HepG2 (cell line): ENCODE measurements around the gene CPPED1. TPM values are rescaled to one million over a fixed set of nuclear protein-coding genes. Genes with fewer than 3 reads are reported as not detected.

ENCODE experiments used
- FOXA3 ChIP-seq: IDR thresholded peaks from 2 replicates; pipeline ENCODE4 v1.6.1; 2016; ENCODE audit warnings: missing genetic modification reagents, missing compliant biosample characterization
- FOXO1 ChIP-seq: sonication (generic); formaldehyde crosslinking; IDR thresholded peaks from 2 replicates; pipeline ENCODE4 v1.4.0; 2020; ENCODE audit warnings: missing genetic modification reagents
- HCFC1 ChIP-seq: fragments of 150-350 bp; IDR thresholded peaks from 2 replicates; pipeline ENCODE4 v1.6.1; 2014; ENCODE audit warnings: low read depth, low read length
- KAT7 ChIP-seq: IDR thresholded peaks from 2 replicates; pipeline ENCODE4 v1.6.1; 2018; ENCODE audit warnings: borderline replicate concordance, missing compliant biosample characterization
- KLF9 ChIP-seq: IDR thresholded peaks from 2 replicates; pipeline ENCODE4 v1.6.1; 2016; ENCODE audit warnings: low read depth
- NR2F1 ChIP-seq, 2 experiments: fragments of 450-650 bp in 1 of 2; formaldehyde crosslinking in 1 of 2; IDR thresholded peaks; 2 replicates each; pipeline versions ENCODE4 v1.5.0 to v1.6.1; 2016 to 2020; ENCODE audit warnings: mild to moderate bottlenecking in 1 of 2, missing compliant biosample characterization in 1 of 2, missing genetic modification reagents in 1 of 2, moderate library complexity in 1 of 2
- THAP11 ChIP-seq: IDR thresholded peaks from 2 replicates; pipeline ENCODE4 v1.6.1; 2016; ENCODE audit warnings: missing biosample characterization, missing genetic modification reagents
- TP53 ChIP-seq: sonication (generic); formaldehyde crosslinking; conservative IDR thresholded peaks from 2 replicates; pipeline ENCODE4 v1.4.0; 2020; ENCODE audit warnings: missing genetic modification reagents
- ZKSCAN8 ChIP-seq: IDR thresholded peaks from 2 replicates; pipeline ENCODE4 v1.6.1; 2016; ENCODE audit warnings: borderline replicate concordance, missing genetic modification reagents, missing compliant biosample characterization
- ZNF205 ChIP-seq: IDR thresholded peaks from 2 replicates; pipeline ENCODE4 v1.6.1; 2018; ENCODE audit warnings: missing biosample characterization, missing genetic modification reagents
- ZNF24 ChIP-seq: fragments of 450-650 bp; IDR thresholded peaks from 2 replicates; pipeline ENCODE4 v1.6.1; 2017; ENCODE audit warnings: antibody characterized with exemption, mild to moderate bottlenecking
- ZNF317 ChIP-seq: sonication (generic); formaldehyde crosslinking; IDR thresholded peaks from 2 replicates; pipeline ENCODE4 v1.5.0; 2020; ENCODE audit warnings: mild to moderate bottlenecking, missing genetic modification reagents
- ZNF432 ChIP-seq: sonication (generic); formaldehyde crosslinking; IDR thresholded peaks from 2 replicates; pipeline ENCODE4 v1.5.0; 2020; ENCODE audit warnings: missing genetic modification reagents, mild to moderate bottlenecking, borderline replicate concordance
- ZNF44 ChIP-seq: sonication (generic); formaldehyde crosslinking; IDR thresholded peaks from 2 replicates; pipeline ENCODE4 v1.5.1; 2020; ENCODE audit warnings: mild to moderate bottlenecking, missing genetic modification reagents
- ZNF546 ChIP-seq: sonication (generic); formaldehyde crosslinking; conservative IDR thresholded peaks from 2 replicates; pipeline ENCODE4 v1.8.1; 2023; ENCODE audit warnings: mild to moderate bottlenecking, missing genetic modification reagents
- ZNF598 ChIP-seq: sonication (generic); formaldehyde crosslinking; IDR thresholded peaks from 2 replicates; pipeline ENCODE4 v1.5.1; 2020; ENCODE audit warnings: mild to moderate bottlenecking, missing genetic modification reagents, borderline replicate concordance
- polyA plus RNA-seq, 8 experiments: library from polyadenylated mRNA; depleted of rRNA in 3 of 8; stranded (reverse) in 7 of 8; unstranded in 1 of 8; fragments of >200 nt; fragmentation: Illumina TruSeq in 4 of 8; extraction: Trizol in 4 of 8; gene quantifications; 2 replicates each; pipeline versions ENCODE4 v1.2.1 to v1.2.3, GENCODE V29; 2011 to 2016; ENCODE audit warnings: low read depth in 4 of 8, missing spikeins in 1 of 8, mixed read lengths in 1 of 8; ENCODE audit not compliant: insufficient read depth in 1 of 8
- total RNA-seq, 5 experiments: library from RNA; depleted of rRNA; stranded (reverse); fragments of >200 nt; fragmentation: Illumina TruSeq; extraction: Trizol; gene quantifications; 2 replicates each; pipeline ENCODE4 v1.2.3, GENCODE V29; 2016; ENCODE audit warnings: low read depth in 1 of 5
- TF ChIP-seq, protein P1 (sequence below): sonication (generic); formaldehyde crosslinking; IDR thresholded peaks from 2 replicates; pipeline ENCODE4 v1.4.0; 2020; ENCODE audit warnings: missing genetic modification reagents
- TF ChIP-seq, protein P2 (sequence below): fragments of 450-650 bp; IDR thresholded peaks from 2 replicates; pipeline ENCODE4 v1.6.1; 2017; ENCODE audit warnings: mild to moderate bottlenecking
- TF ChIP-seq, protein P3 (sequence below): sonication (generic); formaldehyde crosslinking; IDR thresholded peaks from 2 replicates; pipeline ENCODE4 v1.4.0; 2020; ENCODE audit warnings: mild to moderate bottlenecking, missing genetic modification reagents
- TF ChIP-seq, protein P4 (sequence below): sonication (generic); formaldehyde crosslinking; IDR thresholded peaks from 2 replicates; pipeline ENCODE4 v1.5.0; 2020; ENCODE audit warnings: mild to moderate bottlenecking, missing genetic modification reagents
- TF ChIP-seq, protein P5 (sequence below): sonication (generic); formaldehyde crosslinking; IDR thresholded peaks from 2 replicates; pipeline ENCODE4 v1.8.1; 2023; ENCODE audit warnings: mild to moderate bottlenecking, missing genetic modification reagents

Gene CPPED1
- total and polyA plus RNA-seq, 2 of the 13 experiments (the other 11 are each of a cell fraction or from before 2014, with no cell fraction given): 66.6 to 71.3 TPM

DNA sequence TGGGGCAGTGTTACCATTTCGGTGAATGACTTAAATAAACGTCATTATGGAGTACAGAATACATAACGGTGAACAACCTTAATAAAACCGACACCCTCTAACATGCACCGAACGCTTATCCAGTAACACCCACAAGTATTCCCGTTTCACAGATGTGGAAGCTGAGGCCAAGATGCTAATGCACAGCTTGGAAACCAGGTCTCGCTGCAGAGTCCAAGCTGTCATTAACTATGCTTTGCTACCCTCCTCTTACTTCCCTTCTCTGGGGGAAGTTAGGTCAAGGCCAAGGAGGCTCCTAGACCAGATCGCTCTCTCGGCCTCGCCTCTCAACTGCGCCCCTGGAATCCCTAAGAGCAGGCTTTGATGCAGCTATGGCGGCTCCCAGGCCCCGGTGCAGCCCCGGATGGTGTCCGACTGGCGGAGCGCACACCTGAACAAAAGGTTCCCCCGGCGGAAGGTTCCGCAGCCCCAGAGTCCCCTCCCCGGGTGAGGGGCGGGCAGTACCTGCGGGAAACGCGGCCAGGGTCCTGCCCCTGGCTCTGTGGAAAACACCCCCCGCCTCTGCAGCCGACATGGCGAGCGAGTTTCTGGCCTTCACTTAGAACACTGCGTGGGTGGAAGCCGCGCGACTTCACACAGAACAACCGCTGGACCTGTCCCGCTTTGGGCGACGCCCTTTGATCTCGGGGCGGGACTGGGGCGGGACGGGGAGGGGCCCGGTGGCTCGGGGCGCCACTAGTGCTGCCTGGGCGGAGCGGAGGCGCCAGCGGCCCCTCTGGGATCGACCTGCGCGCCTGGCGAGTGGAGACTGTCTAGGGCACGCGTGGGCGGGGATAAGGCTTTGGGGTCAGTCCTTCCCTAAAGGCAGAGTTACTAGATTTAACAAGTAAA, at the start of gene CPPED1 (continued):
- TF ChIP-seq, protein P1, sequence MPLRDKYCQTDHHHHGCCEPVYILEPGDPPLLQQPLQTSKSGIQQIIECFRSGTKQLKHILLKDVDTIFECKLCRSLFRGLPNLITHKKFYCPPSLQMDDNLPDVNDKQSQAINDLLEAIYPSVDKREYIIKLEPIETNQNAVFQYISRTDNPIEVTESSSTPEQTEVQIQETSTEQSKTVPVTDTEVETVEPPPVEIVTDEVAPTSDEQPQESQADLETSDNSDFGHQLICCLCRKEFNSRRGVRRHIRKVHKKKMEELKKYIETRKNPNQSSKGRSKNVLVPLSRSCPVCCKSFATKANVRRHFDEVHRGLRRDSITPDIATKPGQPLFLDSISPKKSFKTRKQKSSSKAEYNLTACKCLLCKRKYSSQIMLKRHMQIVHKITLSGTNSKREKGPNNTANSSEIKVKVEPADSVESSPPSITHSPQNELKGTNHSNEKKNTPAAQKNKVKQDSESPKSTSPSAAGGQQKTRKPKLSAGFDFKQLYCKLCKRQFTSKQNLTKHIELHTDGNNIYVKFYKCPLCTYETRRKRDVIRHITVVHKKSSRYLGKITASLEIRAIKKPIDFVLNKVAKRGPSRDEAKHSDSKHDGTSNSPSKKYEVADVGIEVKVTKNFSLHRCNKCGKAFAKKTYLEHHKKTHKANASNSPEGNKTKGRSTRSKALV: peak; percentile 89
- TF ChIP-seq, protein P2, sequence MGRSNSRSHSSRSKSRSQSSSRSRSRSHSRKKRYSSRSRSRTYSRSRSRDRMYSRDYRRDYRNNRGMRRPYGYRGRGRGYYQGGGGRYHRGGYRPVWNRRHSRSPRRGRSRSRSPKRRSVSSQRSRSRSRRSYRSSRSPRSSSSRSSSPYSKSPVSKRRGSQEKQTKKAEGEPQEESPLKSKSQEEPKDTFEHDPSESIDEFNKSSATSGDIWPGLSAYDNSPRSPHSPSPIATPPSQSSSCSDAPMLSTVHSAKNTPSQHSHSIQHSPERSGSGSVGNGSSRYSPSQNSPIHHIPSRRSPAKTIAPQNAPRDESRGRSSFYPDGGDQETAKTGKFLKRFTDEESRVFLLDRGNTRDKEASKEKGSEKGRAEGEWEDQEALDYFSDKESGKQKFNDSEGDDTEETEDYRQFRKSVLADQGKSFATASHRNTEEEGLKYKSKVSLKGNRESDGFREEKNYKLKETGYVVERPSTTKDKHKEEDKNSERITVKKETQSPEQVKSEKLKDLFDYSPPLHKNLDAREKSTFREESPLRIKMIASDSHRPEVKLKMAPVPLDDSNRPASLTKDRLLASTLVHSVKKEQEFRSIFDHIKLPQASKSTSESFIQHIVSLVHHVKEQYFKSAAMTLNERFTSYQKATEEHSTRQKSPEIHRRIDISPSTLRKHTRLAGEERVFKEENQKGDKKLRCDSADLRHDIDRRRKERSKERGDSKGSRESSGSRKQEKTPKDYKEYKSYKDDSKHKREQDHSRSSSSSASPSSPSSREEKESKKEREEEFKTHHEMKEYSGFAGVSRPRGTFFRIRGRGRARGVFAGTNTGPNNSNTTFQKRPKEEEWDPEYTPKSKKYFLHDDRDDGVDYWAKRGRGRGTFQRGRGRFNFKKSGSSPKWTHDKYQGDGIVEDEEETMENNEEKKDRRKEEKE: no peak
- TF ChIP-seq ZNF317 (CRISPR knock-in tag): peak; percentile 92
- peak; percentile 100 for TF ChIP-seq KAT7 (CRISPR knock-in tag)
- peak; percentile 93 for TF ChIP-seq THAP11
- TF ChIP-seq TP53 (CRISPR knock-in tag): peak; percentile 90; the same call in 1 of the 2 replicates
- peak; percentile 89 for TF ChIP-seq FOXO1 (CRISPR knock-in tag)
- TF ChIP-seq HCFC1: peak; percentile 83
- peak; percentile 73; the same call in 1 of the 2 replicates for TF ChIP-seq ZNF546 (CRISPR knock-in tag)
- TF ChIP-seq KLF9 (CRISPR knock-in tag): 0 out of 2 replicates have a peak, but pooled peaks have one; percentile 84
- peak; percentile 78 for TF ChIP-seq ZNF44 (CRISPR knock-in tag)
- peak; percentile 97 for TF ChIP-seq ZKSCAN8 (CRISPR knock-in tag)
- peak; percentile 93; the same call in 1 of the 2 replicates for TF ChIP-seq ZNF598 (CRISPR knock-in tag)
- TF ChIP-seq, protein P3, sequence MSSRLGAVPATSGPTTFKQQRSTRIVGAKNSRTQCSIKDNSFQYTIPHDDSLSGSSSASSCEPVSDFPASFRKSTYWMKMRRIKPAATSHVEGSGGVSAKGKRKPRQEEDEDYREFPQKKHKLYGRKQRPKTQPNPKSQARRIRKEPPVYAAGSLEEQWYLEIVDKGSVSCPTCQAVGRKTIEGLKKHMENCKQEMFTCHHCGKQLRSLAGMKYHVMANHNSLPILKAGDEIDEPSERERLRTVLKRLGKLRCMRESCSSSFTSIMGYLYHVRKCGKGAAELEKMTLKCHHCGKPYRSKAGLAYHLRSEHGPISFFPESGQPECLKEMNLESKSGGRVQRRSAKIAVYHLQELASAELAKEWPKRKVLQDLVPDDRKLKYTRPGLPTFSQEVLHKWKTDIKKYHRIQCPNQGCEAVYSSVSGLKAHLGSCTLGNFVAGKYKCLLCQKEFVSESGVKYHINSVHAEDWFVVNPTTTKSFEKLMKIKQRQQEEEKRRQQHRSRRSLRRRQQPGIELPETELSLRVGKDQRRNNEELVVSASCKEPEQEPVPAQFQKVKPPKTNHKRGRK: peak; percentile 79
- TF ChIP-seq ZNF24: peak; percentile 74
- TF ChIP-seq ZNF432 (CRISPR knock-in tag): no peak
- peak; percentile 67 to 92 for TF ChIP-seq NR2F1 (CRISPR knock-in tag; IDR thresholded peaks at IDR 0.05)
- TF ChIP-seq, protein P4, sequence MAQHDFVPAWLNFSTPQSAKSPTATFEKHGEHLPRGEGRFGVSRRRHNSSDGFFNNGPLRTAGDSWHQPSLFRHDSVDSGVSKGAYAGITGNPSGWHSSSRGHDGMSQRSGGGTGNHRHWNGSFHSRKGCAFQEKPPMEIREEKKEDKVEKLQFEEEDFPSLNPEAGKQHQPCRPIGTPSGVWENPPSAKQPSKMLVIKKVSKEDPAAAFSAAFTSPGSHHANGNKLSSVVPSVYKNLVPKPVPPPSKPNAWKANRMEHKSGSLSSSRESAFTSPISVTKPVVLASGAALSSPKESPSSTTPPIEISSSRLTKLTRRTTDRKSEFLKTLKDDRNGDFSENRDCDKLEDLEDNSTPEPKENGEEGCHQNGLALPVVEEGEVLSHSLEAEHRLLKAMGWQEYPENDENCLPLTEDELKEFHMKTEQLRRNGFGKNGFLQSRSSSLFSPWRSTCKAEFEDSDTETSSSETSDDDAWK (CRISPR knock-in tag): no peak
- TF ChIP-seq, protein P5, sequence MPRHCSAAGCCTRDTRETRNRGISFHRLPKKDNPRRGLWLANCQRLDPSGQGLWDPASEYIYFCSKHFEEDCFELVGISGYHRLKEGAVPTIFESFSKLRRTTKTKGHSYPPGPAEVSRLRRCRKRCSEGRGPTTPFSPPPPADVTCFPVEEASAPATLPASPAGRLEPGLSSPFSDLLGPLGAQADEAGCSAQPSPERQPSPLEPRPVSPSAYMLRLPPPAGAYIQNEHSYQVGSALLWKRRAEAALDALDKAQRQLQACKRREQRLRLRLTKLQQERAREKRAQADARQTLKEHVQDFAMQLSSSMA (CRISPR knock-in tag): peak; percentile 95
- peak; percentile 97 for TF ChIP-seq ZNF205 (CRISPR knock-in tag)
- TF ChIP-seq FOXA3 (CRISPR knock-in tag): peak; percentile 60
